BJ (cell line): ENCODE data around the gene BMI1. TPM values are rescaled to one million over a fixed set of nuclear protein-coding genes. Genes with fewer than 3 reads are reported as not detected.

Source experiments
- CTCF ChIA-PET: fragments of 350-600 bp; formaldehyde crosslinking; extraction: SDS; loops from one replicate; lab custom pipeline; 2021; ENCODE audit warnings: antibody characterized with exemption, inconsistent platforms; lab: Yijun Ruan, JAX
- POLR2A ChIA-PET: fragments of 300-600 bp; sonication (Branson Sonifier 250); formaldehyde crosslinking; extraction: SDS; loops from one replicate; lab custom pipeline; 2021; ENCODE audit warnings: antibody characterized with exemption; lab: Charles Lee
- DNase-seq: peaks from one replicate; pipeline ENCODE4 v3.0.0-alpha.2; 2011; ENCODE audit warnings: low read depth
- H3K27me3 ChIP-seq: 2 replicates; pipeline ENCODE4 v1.6.0; 2011; ENCODE audit warnings: low read length; ENCODE audit not compliant: control insufficient read depth, insufficient read depth
- H3K36me3 ChIP-seq: 2 replicates; pipeline ENCODE4 v1.5.1; 2011; ENCODE audit warnings: low read length; ENCODE audit not compliant: control insufficient read depth, insufficient read depth
- H3K4me3 ChIP-seq: 2 replicates; pipeline ENCODE4 v1.5.1; 2011; ENCODE audit warnings: low read depth, mild to moderate bottlenecking, control low read depth, low read length
- CTCF ChIP-seq: IDR thresholded peaks from 2 replicates; pipeline ENCODE4 v1.5.1; 2011; ENCODE audit warnings: low read depth, mild to moderate bottlenecking, control low read depth, inconsistent platforms, low read length, moderate library complexity; ENCODE audit not compliant: insufficient read depth
- polyA plus RNA-seq: library from polyadenylated mRNA; depleted of rRNA; stranded (reverse); fragments of >200 nt; gene quantifications from 2 replicates; pipeline ENCODE4 v1.2.3, GENCODE V29; 2011

BMI1 gene
- polyA plus RNA-seq, 1 experiment: 20.3 TPM

- TF ChIP-seq CTCF: no peak
- no peaks in the 10 kb centered on the region for H3K36me3 ChIP-seq
- H3K27me3 ChIP-seq: no peaks in the 10 kb centered on the region
- DNase-seq: no peak
- ChIA-PET POLR2A (no interaction called here), CTCF (no interaction called here)
- no peak overlapping the region for H3K4me3 ChIP-seq
Observed at GRCh38 chr10:22365233-22365632, 44.3 kb downstream of the BMI1 start.

- ChIA-PET POLR2A (no interaction called here), CTCF (no interaction called here)
- DNase-seq: no peak
Observed at GRCh38 chr10:22365644-22366434, 44.9 kb downstream of the BMI1 start.

GRCh38 chr10:22366435-22366703 is 45.5 kb downstream of the BMI1 start:
- Histone ChIP-seq H3K27me3 (no peaks in the 10 kb centered on the region), H3K4me3 (no peak overlapping the region), H3K36me3 (no peaks in the 10 kb centered on the region)
- CTCF ChIA-PET: interaction anchor here (0.7 kb wide), 1 partner anchor 23 kb away, joined by 3 read pairs; no protein-coding TSS in a partner anchor
- no peak for DNase-seq
- POLR2A ChIA-PET: no interaction called here
- no peak for TF ChIP-seq CTCF

More at GRCh38 chr10:22365644-22366434, 44.9 kb downstream of the BMI1 start:
- Histone ChIP-seq H3K27me3 (no peaks in the 10 kb centered on the region), H3K4me3 (no peak overlapping the region), H3K36me3 (no peaks in the 10 kb centered on the region)
- no peak for TF ChIP-seq CTCF

GRCh38 chr10:22366771-22367170 is 45.9 kb downstream of the BMI1 start:
- Histone ChIP-seq H3K36me3 (no peaks in the 10 kb centered on the region), H3K4me3 (no peak overlapping the region), H3K27me3 (no peaks in the 10 kb centered on the region)
- POLR2A ChIA-PET: no interaction called here
- TF ChIP-seq CTCF: no peak
- CTCF ChIA-PET: interaction anchor here (0.7 kb wide), 1 partner anchor 24 kb away, joined by 3 read pairs; no protein-coding TSS in a partner anchor
- DNase-seq: no peak

GRCh38 chr10:22367471-22367870 is 46.6 kb downstream of the BMI1 start:
- Histone ChIP-seq H3K36me3 (no peaks in the 10 kb centered on the region), H3K4me3 (no peak overlapping the region), H3K27me3 (no peaks in the 10 kb centered on the region)
- CTCF ChIA-PET: no interaction called here
- DNase-seq: no peak
- TF ChIP-seq CTCF: no peak
- POLR2A ChIA-PET: no interaction called here
